NCI-H1092 treated with DMSO at 0.1 percent for 48 hours (cell line): Measurements from ENCODE around the gene SLC23A1.
A peak's percentile ranks its signal among the peaks of the same experiment; 100 is the strongest.
"Not testable (repeated sequence)": the region's sequence is repeated elsewhere in the genome, so short reads cannot be mapped to it uniquely, and the experiment has no call there.

ENCODE experiments used
- DNase-seq: peaks from one replicate; lab custom pipeline; 2025; lab: John Stamatoyannopoulos, UW

The SLC23A1 gene

DNA sequence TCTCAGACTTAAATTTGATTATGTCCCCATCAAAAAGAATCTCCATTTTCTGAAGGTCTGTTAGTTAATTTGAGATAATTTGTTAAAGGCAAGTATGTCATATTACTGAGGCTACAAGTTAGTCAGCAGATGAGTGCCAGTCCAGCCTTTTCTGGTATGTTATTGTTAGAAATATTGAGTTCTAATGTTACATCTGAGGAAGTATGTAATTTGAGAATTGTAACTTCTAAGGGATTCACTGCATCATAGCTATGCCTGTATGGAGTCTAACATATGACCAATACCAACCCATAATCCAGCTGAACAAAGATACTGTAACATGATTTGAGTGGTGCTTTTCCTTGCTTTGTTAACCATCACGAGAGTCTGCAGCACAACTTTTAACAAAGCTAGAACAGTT is 13.9 kb downstream of the SLC23A1 start:
- DNase-seq = no peak

DNA sequence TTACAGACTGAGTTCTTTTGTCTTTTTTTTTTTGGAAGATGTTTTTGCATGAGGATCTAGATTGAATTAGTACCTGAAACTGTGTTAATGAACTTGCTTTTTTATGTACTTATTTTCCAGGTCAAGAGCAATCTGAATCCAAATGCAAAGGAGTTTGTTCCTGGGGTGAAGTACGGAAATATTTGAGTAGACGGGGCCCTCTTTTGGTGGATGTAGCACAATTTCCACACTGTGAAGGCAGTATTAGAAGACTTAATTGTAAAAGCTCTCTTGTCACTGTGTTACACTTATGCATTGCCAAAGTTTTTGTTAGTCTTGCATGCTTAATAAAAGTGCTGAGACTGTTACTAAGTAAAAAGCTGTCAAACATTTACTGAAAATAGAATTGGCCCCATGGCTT is 14.5 kb downstream of the SLC23A1 start:
- no peak for DNase-seq

DNA sequence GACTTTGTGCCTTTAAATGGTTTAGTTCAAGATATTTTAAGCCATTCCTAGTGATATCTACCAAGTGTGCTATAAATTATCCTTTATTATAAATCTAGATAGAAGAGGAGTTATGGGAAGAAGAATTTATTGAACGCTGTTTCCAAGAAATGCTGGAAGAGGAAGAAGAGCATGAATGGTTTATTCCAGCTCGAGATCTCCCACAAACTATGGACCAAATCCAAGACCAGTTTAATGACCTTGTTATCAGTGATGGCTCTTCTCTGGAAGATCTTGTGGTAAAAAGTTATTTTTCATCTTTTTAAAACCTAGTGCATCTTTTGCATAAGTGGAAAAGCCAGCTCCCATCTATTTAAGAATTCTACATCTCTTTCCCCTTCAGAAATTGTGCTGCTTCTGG is 18.6 kb downstream of the SLC23A1 start:
- no peak for DNase-seq

DNA sequence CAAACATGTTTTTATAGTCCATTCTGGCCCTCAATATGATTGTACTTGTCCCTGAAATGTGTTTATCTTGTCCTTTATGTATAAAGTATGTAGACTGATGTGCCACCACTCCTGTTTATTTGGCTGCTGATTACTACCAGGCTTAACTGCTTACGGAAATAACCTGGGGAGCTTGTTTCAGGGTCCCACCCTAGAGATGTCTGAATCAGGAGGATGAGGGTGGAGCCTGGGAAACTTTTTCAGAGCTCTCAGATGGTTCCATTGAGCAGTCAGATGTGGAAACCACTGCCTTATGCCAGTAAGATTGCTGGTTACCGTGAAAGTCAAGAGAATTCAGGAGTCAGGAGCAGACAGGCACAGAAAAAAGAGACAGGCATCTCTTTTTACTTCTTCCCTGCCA is 19.2 kb downstream of the SLC23A1 start:
- no peak for DNase-seq

DNA sequence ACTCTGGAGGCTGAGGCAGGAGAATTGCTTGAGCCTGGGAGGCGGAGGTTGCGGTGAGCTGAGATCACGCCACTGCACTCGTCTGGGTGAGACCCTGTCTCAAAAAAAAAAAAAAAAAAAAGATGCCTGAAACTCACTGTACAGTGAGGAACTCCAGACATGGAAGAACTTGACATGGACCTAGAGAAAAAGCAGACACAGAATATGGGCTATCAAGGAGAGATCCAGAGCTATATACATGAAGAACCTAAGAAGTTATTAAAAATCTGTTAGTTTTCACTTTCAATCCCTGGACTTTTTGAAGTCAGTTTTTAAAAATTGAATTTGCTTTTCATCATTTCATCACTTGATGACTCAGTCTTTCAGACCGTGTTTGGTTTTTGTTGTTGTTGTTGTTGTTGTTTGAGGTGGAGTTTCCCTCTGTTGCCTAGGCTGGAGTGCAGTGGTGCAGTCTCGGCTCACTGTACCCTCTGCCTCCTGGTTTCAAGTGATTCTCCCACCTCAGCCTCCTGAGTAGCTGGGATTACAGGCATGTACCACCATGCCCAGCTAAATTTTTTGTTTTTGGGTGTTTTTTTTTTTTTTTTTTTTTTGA is 21.2 kb downstream of the SLC23A1 start:
- no peak for DNase-seq

DNA sequence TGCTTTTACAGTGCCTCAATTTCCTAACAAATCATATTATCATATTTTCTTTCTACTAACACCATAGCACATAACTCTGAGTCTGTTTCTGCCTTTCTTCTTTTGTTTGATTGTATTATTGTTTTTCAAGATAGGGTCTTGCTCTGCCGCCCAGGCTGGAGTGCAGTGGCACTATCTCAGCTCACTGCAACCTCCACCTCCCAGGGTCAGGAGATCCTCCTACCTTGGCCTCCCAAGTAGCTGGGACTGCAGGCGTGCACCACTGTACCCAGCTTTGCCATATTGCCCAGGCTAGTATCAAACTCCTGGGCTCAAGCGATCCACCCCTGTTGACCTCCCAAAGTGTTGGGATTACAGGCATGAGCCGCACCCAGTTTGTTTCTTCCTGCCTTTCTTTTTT is 22.7 kb downstream of the SLC23A1 start:
- DNase-seq = no peak

DNA sequence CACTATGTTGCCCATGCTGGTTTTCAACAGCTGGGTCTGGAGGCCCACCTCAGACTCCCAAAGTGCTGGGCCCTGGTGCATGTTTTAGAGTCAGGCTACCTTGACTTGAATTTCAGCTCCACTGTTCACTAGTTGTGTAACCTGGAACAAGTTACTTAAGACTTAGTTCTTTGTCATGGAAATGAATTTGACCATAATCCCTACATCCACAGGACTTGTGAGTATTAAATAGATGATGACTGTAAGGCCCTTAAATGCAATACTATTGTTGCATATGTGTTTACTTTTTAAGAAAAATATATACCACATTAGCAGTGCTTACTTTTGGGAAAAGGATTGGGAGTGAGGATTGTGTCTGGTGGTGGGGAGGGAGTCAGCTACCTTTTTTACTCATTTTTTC is 25.0 kb downstream of the SLC23A1 start:
- DNase-seq = no peak

DNA sequence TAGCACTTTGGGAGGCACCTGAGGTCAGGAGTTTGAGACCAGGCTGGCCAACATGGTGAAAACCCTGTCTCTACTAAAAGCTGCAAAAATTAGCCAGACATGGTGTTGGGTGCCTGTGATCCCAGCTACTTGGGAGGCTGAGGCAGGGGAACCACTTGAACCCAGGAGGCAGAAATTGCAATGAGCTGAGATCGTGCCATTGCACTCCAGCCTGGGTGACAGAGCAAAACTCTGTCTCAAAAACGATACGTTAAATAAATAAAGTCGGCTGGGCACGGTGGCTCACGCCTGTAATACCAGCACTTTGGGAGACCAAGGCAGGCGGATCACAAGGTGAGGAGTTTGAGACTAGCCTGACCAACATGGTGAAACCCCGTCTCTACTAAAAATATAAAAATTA is 27.2 kb downstream of the SLC23A1 start:
- not testable (repeated sequence) for DNase-seq

DNA sequence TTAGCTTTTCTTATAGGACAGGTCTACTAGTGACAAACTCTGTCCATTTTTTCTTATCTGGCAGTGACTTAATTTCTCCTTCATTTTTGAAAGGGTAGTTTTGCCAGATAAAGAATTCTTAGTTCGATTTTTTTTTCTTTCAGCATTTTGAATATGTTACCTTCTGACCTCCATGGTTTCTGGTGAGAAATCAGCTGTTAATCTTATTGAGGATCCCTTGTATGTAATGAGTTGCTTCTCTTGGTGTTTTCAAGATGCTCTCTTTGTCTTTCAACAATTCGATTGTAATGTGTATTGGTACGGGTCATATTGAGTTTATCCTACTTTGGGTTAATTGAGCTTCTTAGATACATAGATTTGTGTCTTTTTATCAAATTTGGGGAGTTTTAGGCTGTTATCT is 28.9 kb downstream of the SLC23A1 start:
- no peak for DNase-seq

DNA sequence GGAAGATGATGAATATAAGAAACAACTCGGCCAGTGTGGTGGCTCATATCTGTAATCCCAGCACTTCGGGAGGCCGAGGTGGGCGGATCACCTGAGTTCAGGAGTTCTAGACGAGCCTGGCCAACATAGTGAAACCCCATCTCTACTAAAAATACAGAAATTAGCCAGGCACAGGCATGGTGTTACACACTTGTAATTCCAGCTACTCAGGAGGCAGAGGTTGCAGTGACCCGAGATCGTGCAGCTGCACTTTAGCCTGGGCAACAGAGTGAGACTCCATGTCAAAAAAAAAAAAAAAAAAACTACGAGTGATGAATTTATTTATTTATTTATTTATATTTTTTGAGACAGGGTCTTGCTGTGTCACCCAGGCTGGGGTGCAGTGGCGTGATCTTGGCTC is 35.2 kb downstream of the SLC23A1 start:
- DNase-seq = not testable (repeated sequence)

DNA sequence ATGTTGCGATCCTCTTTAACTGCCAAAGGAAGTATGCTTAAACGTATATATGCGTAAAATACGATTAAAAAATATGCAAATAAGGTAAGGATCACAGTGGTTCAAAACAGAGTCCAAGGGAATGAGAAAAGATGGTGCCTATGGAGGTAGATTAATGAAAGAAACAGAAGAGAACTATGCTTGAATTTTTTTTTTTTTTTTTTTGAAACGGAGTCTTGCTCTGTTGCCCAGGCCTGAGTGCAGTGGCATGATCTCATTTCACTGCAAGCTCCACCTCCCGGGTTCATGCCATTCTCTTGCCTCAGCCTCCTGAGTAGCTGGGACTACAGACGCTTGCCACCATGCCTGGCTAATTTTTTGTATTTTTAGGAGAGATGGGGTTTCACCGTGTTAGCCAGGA is 37.7 kb downstream of the SLC23A1 start:
- not testable (repeated sequence) for DNase-seq

DNA sequence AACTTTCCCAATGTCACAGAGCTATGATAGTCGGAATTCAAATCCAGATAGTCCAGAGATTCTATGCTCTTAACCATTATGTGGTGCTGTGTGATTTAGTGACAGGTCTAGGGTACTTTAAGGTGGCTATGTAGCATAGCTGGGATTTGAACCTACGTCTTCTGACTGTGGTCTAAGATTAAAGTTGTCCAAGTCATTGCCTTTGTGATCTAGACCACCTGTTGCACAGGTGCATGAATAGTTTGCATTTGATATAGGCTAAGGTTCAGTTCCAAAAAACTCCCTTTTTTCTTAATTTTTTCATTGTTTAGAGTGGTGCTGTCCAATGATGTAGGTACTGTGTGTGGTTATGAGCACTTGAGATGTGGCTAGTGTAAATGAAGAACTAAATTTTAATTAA is 38.9 kb downstream of the SLC23A1 start:
- DNase-seq = no peak

DNA sequence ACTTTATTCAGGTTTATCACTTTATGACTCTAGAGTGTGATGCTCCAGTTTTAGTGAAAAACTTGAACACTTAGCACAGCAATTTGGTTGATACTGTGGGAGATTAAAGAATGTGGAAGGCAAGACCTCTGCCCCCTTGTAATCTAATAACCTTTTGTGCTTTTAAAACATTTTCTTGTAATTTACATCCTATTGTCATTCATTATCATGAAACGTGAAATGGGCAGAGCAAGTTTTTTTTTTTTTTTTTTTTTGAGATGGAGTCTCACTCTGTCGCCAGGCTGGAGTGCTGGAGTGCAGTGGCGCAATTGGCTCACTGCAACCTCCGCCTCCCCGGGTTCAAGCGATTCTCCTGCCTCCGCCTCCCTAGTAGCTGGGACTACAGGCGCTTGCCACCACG is 39.6 kb downstream of the SLC23A1 start:
- DNase-seq = no peak

DNA sequence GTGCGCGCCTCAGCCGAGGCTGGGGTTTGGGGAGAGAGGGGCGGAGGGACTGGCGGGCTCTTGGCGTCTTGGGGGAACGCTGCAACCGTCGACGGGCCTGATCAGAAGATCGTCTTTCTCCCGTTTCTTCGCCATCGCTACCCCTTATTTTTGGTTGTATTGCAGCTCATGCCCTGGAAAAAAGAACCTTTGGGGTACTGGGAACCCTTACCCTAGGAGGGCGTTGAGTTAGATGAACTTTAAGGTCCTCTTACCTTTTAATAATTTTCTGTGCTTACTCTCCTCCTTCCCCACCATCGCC is 40.7 kb downstream of the SLC23A1 start:
- DNase-seq = no peak

DNA sequence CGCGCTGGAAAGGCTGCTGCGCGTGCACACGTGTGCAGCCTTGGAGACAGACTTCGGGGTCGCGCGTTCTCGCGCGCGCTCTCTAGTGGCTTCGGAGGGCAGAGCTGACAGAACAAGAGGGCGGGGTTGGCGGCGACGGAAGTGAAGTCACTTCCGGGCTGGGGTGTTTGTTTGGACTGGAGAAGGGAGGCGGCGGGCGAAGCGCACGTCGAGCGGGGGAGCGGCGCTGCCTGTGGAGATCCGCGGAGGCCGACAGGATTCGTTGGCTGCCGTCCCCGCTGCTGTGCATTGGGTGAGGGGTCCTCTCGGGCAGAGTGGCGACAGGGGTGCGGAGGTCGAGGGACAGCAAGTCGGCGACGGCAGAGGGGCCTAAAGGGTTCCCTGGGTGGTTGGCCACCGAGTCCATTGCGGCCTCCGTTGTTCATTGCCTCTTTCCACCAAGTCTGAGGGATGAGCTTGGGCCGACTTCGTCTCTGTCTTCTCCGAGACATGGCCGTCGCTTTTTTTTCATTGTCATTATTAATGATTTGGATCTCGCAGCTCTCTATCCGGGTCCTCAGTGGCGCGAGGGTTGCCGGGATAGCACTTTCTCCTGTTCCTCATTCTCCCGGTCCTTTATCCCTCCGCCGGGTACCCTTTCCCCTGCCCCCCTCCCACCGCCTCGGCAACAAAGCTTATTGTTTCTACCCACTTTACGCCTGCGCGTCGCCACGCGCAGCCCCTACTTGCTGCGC is 41.2 kb downstream of the SLC23A1 start, which contains the start of gene PAIP2:
PAIP2 (plus strand) TSS at position 166 of the 734 bp plus-strand sequence. CDS start 21,931 bp downstream, outside the sequence.
- DNase-seq = peak; percentile 96

DNA sequence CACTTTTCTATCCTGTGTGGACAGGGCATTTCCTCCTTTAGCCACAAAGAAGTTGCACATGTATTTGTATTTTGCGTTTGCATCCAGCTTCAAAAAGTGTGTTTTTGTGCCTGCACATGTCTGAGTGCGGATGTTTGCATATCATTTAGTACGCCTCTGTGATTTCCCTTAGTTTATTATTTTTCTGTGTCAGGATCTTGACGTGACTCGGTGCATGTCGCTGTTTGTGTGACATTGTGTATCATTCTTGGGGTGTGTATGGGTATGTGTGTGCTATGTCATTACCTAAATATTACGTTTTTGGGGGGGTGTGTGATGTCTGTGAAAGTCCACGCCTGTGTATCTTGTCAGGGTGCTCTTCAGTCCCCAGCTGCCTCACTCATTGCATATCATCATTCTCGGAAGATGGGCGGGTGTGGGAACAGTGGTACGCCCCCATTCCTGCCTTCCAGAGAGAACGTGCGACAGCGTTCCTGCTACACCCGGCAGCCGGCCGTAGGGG is 41.9 kb downstream of the SLC23A1 start:
- DNase-seq = no peak

DNA sequence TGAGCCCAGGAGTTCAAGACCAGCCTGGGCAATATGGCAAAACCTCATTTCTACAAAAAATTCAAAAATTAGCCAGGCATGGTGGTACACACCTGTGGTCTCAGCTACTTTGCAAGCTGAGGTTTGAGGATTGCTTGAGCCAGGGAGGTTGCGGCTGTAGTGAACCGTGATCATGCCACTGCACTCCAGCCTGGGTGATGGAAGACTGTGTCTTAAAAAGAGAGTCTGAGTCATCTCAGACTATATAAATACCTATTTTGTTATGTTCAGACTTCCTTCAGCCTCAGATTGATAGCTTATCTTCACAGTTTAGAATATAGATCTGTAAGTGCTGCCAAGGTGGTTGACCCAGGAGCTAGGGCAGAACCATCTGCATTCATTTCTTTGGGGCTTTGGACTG is 43.0 kb downstream of the SLC23A1 start:
- no peak for DNase-seq

DNA sequence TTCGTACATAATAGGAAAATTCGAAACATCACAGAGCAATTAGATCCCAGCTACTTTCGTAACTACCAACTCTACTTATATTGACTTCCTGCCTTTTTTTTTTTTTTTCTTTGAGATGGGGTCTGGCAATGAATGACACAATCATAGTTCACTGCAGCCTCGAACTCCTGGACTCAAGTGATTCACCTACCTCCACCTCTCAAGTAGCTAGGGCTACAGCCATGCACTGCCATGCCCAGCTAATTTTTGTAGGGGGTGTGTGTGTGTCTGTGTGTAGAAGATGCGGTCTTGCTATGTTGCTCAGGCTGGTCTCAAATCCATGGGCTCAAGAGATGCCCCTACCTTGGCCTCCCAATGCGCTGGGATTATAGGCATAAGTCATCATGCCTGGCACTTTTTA is 47.3 kb downstream of the SLC23A1 start:
- DNase-seq = no peak
